ENCODE results near the gene SNN. TPM values are rescaled to one million over a fixed set of nuclear protein-coding genes. Genes with fewer than 3 reads are reported as not detected.

Gene SNN
- total RNA-seq, 1 experiment from 2014 or later, result 17.7 TPM

- in situ Hi-C loops (cut with HindIII; ENCODE audit: low pct_unique_long_range_greater_than_20kb, low sequenced_read_pairs), result no loop called here
- no peak for DNase-seq (ENCODE audit: low read depth)
These were observed 19.6 kb downstream of the SNN start for GRCh38 chr16:11687601-11688519.

GRCh38 chr16:11688520-11688886 lies 20.2 kb downstream of the SNN start:
- in situ Hi-C loops (cut with HindIII; ENCODE audit: low pct_unique_long_range_greater_than_20kb, low sequenced_read_pairs), result no loop called here
- no peak for DNase-seq (ENCODE audit: low read depth)

- DNase-seq (ENCODE audit: low read depth), result no peak
- in situ Hi-C loops (cut with HindIII; ENCODE audit: low pct_unique_long_range_greater_than_20kb, low sequenced_read_pairs), result no loop called here
These were observed 21.0 kb downstream of the SNN start for GRCh38 chr16:11689031-11689840.

- DNase-seq (ENCODE audit: low read depth), result no peak
- in situ Hi-C loops (cut with HindIII; ENCODE audit: low pct_unique_long_range_greater_than_20kb, low sequenced_read_pairs), result no loop called here
These were observed 23.0 kb downstream of the SNN start for GRCh38 chr16:11691235-11691634.

GRCh38 chr16:11691771-11692170 lies 23.5 kb downstream of the SNN start:
- no peak for DNase-seq (ENCODE audit: low read depth)
- in situ Hi-C loops (cut with HindIII; ENCODE audit: low pct_unique_long_range_greater_than_20kb, low sequenced_read_pairs), result no loop called here

- in situ Hi-C loops (cut with HindIII; ENCODE audit: low pct_unique_long_range_greater_than_20kb, low sequenced_read_pairs), result no loop called here
- DNase-seq (ENCODE audit: low read depth), result no peak
These were observed 23.9 kb downstream of the SNN start for GRCh38 chr16:11692171-11692570.

GRCh38 chr16:11692651-11693050 lies 24.4 kb downstream of the SNN start:
- in situ Hi-C loops (cut with HindIII; ENCODE audit: low pct_unique_long_range_greater_than_20kb, low sequenced_read_pairs), result no loop called here
- DNase-seq (ENCODE audit: low read depth), result no peak

- in situ Hi-C loops (cut with HindIII; ENCODE audit: low pct_unique_long_range_greater_than_20kb, low sequenced_read_pairs), result no loop called here
- DNase-seq (ENCODE audit: low read depth), result no peak
These were observed 28.2 kb downstream of the SNN start for GRCh38 chr16:11696266-11697012.

- in situ Hi-C loops (cut with HindIII; ENCODE audit: low pct_unique_long_range_greater_than_20kb, low sequenced_read_pairs), result no loop called here
- DNase-seq (ENCODE audit: low read depth), result no peak
These were observed 29.1 kb downstream of the SNN start for GRCh38 chr16:11697319-11697718.

GRCh38 chr16:11698271-11698689 lies 30.0 kb downstream of the SNN start:
- peak; percentile 56 for DNase-seq (ENCODE audit: low read depth)
- in situ Hi-C loops (cut with HindIII; ENCODE audit: low pct_unique_long_range_greater_than_20kb, low sequenced_read_pairs), result no loop called here

- no peak for DNase-seq (ENCODE audit: low read depth)
- in situ Hi-C loops (cut with HindIII; ENCODE audit: low pct_unique_long_range_greater_than_20kb, low sequenced_read_pairs), result no loop called here
These were observed 31.1 kb downstream of the SNN start for GRCh38 chr16:11699234-11699894.

- DNase-seq (ENCODE audit: low read depth), result no peak
- in situ Hi-C loops (cut with HindIII; ENCODE audit: low pct_unique_long_range_greater_than_20kb, low sequenced_read_pairs), result no loop called here
These were observed 32.2 kb downstream of the SNN start for GRCh38 chr16:11700264-11701029.

GRCh38 chr16:11705311-11706025 lies 37.2 kb downstream of the SNN start:
- in situ Hi-C loops (cut with HindIII; ENCODE audit: low pct_unique_long_range_greater_than_20kb, low sequenced_read_pairs), result no loop called here

GRCh38 chr16:11706180-11706742 lies 38.0 kb downstream of the SNN start:
- in situ Hi-C loops (cut with HindIII; ENCODE audit: low pct_unique_long_range_greater_than_20kb, low sequenced_read_pairs), result no loop called here

More at GRCh38 chr16:11705311-11706025, 37.2 kb downstream of the SNN start:
- no peak for DNase-seq (ENCODE audit: low read depth)

GRCh38 chr16:11707679-11708197 lies 39.5 kb downstream of the SNN start:
- no peak for DNase-seq (ENCODE audit: low read depth)
- in situ Hi-C loops (cut with HindIII; ENCODE audit: low pct_unique_long_range_greater_than_20kb, low sequenced_read_pairs), result no loop called here

More at GRCh38 chr16:11706180-11706742, 38.0 kb downstream of the SNN start:
- DNase-seq (ENCODE audit: low read depth), result no peak

- in situ Hi-C loops (cut with HindIII; ENCODE audit: low pct_unique_long_range_greater_than_20kb, low sequenced_read_pairs), result no loop called here
- no peak for DNase-seq (ENCODE audit: low read depth)
These were observed 40.2 kb downstream of the SNN start for GRCh38 chr16:11708421-11708820.
